ENCODE data around the gene TXNDC16.

The TXNDC16 gene

DNA sequence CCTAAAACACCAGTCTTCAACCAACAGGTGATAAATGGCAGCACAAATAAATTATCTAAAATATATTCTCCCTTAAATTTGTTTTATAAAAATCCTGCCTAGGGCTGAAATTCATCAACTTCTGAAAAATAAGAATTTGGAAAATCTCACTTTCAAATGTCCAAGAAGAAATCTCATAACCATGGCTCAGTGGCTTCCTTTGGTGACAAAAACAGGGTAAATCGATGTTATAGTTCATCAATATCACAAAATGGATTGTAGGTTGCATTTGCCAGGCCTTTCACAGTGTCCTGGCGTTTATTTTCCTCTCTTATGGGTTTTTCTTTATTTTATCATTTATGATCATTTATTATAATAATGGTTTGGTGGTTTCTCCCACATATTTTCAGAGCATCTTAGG lies 135.2 kb downstream of the TXNDC16 start:
- TF ChIP-seq NFRKB (IDR thresholded peaks at IDR 0.05), result no peak
- TF ChIP-seq TARDBP (IDR thresholded peaks at IDR 0.05), result no peak
- no peak for TF ChIP-seq LEF1 (IDR thresholded peaks at IDR 0.05; ENCODE audit: borderline replicate concordance)
- no peak for TF ChIP-seq FOXM1 (IDR thresholded peaks at IDR 0.05; ENCODE audit: borderline replicate concordance)
- TF ChIP-seq ARNT (IDR thresholded peaks at IDR 0.05), result no peak
- TF ChIP-seq PKNOX1 (IDR thresholded peaks at IDR 0.05), result no peak
- TF ChIP-seq BHLHE40 (IDR thresholded peaks at IDR 0.05; ENCODE audit: borderline replicate concordance), result no peak
- TF ChIP-seq SUZ12 (IDR thresholded peaks at IDR 0.05), result no peak
- TF ChIP-seq FOXK2 (IDR thresholded peaks at IDR 0.05), result no peak
- no peak for TF ChIP-seq HDGF (IDR thresholded peaks at IDR 0.05; ENCODE audit: borderline replicate concordance)
- no peak for TF ChIP-seq ELF4 (IDR thresholded peaks at IDR 0.05)
- TF ChIP-seq CTBP1 (IDR thresholded peaks at IDR 0.05; ENCODE audit: borderline replicate concordance), result no peak
- TF ChIP-seq SP1 (IDR thresholded peaks at IDR 0.05), result no peak
- no peak for TF ChIP-seq FOXA1 (IDR thresholded peaks at IDR 0.05)
- TF ChIP-seq ZNF384 (IDR thresholded peaks at IDR 0.05), result no peak
- no peak for TF ChIP-seq L3MBTL2 (conservative IDR thresholded peaks at IDR 0.05)
- ChIA-PET CTCF (no interaction called here), POLR2A (no interaction called here)
- DNase-seq (ENCODE audit: extremely low spot score), result no peak

- TF ChIP-seq ZNF384 (IDR thresholded peaks at IDR 0.05) (no peak), CTBP1 (IDR thresholded peaks at IDR 0.05; ENCODE audit: borderline replicate concordance) (no peak), FOXA1 (IDR thresholded peaks at IDR 0.05) (no peak), NFRKB (IDR thresholded peaks at IDR 0.05) (no peak), ELF4 (IDR thresholded peaks at IDR 0.05) (no peak), FOXM1 (IDR thresholded peaks at IDR 0.05; ENCODE audit: borderline replicate concordance) (no peak), SP1 (IDR thresholded peaks at IDR 0.05) (no peak), ARNT (IDR thresholded peaks at IDR 0.05) (no peak), FOXK2 (IDR thresholded peaks at IDR 0.05) (no peak), PKNOX1 (IDR thresholded peaks at IDR 0.05) (no peak), HDGF (IDR thresholded peaks at IDR 0.05; ENCODE audit: borderline replicate concordance) (no peak), BHLHE40 (IDR thresholded peaks at IDR 0.05; ENCODE audit: borderline replicate concordance) (no peak), L3MBTL2 (conservative IDR thresholded peaks at IDR 0.05) (no peak), LEF1 (IDR thresholded peaks at IDR 0.05; ENCODE audit: borderline replicate concordance) (no peak), SUZ12 (IDR thresholded peaks at IDR 0.05) (no peak), TARDBP (IDR thresholded peaks at IDR 0.05) (no peak)
- ChIA-PET CTCF (interaction anchor here (0.6 kb wide), 1 partner anchor 418 kb away, joined by 3 read pairs; no protein-coding TSS in a partner anchor), POLR2A (no interaction called here)
- DNase-seq (ENCODE audit: extremely low spot score), result no peak
Observed at GRCh38 chr14:52413729-52414408, 138.4 kb downstream of the TXNDC16 start.

- POLR2A ChIA-PET, result no interaction called here
Observed at GRCh38 chr14:52412426-52412825, 139.9 kb downstream of the TXNDC16 start.

DNA sequence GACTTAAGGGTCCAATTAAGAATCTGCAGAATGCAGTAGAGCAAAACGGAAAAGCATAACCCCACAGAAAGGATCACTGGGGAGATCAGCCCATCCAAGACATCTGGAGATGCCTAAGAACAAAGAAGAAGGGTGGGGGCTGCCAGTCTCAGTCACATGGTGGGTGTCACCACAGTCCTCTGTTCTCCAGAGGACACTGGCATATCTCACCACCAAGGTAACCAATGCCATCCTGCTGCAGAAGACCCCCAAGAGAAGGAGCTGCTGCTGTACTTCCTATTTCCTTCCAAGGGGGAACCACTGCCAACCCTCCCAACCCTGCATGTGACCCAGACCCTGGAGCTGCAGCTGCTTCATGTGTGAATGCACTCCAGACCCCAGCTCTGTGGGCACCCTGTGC lies 147.0 kb downstream of the TXNDC16 start:
- DNase-seq (ENCODE audit: extremely low spot score), result no peak
- TF ChIP-seq FOXK2 (IDR thresholded peaks at IDR 0.05), result no peak
- no peak for TF ChIP-seq LEF1 (IDR thresholded peaks at IDR 0.05; ENCODE audit: borderline replicate concordance)
- no peak for TF ChIP-seq HDGF (IDR thresholded peaks at IDR 0.05; ENCODE audit: borderline replicate concordance)
- TF ChIP-seq TARDBP (IDR thresholded peaks at IDR 0.05), result no peak
- no peak for TF ChIP-seq ZNF384 (IDR thresholded peaks at IDR 0.05)
- no peak for TF ChIP-seq FOXM1 (IDR thresholded peaks at IDR 0.05; ENCODE audit: borderline replicate concordance)
- TF ChIP-seq NFRKB (IDR thresholded peaks at IDR 0.05), result no peak
- TF ChIP-seq BHLHE40 (IDR thresholded peaks at IDR 0.05; ENCODE audit: borderline replicate concordance), result no peak
- TF ChIP-seq SP1 (IDR thresholded peaks at IDR 0.05), result no peak
- TF ChIP-seq FOXA1 (IDR thresholded peaks at IDR 0.05), result no peak
- TF ChIP-seq SUZ12 (IDR thresholded peaks at IDR 0.05), result no peak
- TF ChIP-seq ELF4 (IDR thresholded peaks at IDR 0.05), result no peak
- TF ChIP-seq PKNOX1 (IDR thresholded peaks at IDR 0.05), result no peak
- TF ChIP-seq L3MBTL2 (conservative IDR thresholded peaks at IDR 0.05), result no peak
- no peak for TF ChIP-seq ARNT (IDR thresholded peaks at IDR 0.05)
- no peak for TF ChIP-seq CTBP1 (IDR thresholded peaks at IDR 0.05; ENCODE audit: borderline replicate concordance)
- ChIA-PET POLR2A (no interaction called here), CTCF (no interaction called here)

More at GRCh38 chr14:52412426-52412825, 139.9 kb downstream of the TXNDC16 start:
- CTCF ChIA-PET, result no interaction called here
- no peak for DNase-seq (ENCODE audit: extremely low spot score)
- no peak for TF ChIP-seq PKNOX1 (IDR thresholded peaks at IDR 0.05)
- TF ChIP-seq HDGF (IDR thresholded peaks at IDR 0.05; ENCODE audit: borderline replicate concordance), result no peak
- TF ChIP-seq FOXM1 (IDR thresholded peaks at IDR 0.05; ENCODE audit: borderline replicate concordance), result no peak
- TF ChIP-seq TARDBP (IDR thresholded peaks at IDR 0.05), result no peak
- TF ChIP-seq SUZ12 (IDR thresholded peaks at IDR 0.05), result no peak
- TF ChIP-seq FOXA1 (IDR thresholded peaks at IDR 0.05), result no peak
- TF ChIP-seq CTBP1 (IDR thresholded peaks at IDR 0.05; ENCODE audit: borderline replicate concordance), result no peak
- no peak for TF ChIP-seq SP1 (IDR thresholded peaks at IDR 0.05)
- no peak for TF ChIP-seq L3MBTL2 (conservative IDR thresholded peaks at IDR 0.05)
- TF ChIP-seq FOXK2 (IDR thresholded peaks at IDR 0.05), result no peak
- TF ChIP-seq LEF1 (IDR thresholded peaks at IDR 0.05; ENCODE audit: borderline replicate concordance), result no peak
- TF ChIP-seq ZNF384 (IDR thresholded peaks at IDR 0.05), result no peak
- no peak for TF ChIP-seq NFRKB (IDR thresholded peaks at IDR 0.05)
- TF ChIP-seq ELF4 (IDR thresholded peaks at IDR 0.05), result no peak
- TF ChIP-seq ARNT (IDR thresholded peaks at IDR 0.05), result no peak
- TF ChIP-seq BHLHE40 (IDR thresholded peaks at IDR 0.05; ENCODE audit: borderline replicate concordance), result no peak
